ENCODE data around the gene UGCG. TPM values are rescaled to one million over a fixed set of nuclear protein-coding genes. Genes with fewer than 3 reads are reported as not detected.

The UGCG gene
- total RNA-seq, 3 donors from 2014 or later, result 22.4 to 57.1 (median 55.1) TPM

DNA sequence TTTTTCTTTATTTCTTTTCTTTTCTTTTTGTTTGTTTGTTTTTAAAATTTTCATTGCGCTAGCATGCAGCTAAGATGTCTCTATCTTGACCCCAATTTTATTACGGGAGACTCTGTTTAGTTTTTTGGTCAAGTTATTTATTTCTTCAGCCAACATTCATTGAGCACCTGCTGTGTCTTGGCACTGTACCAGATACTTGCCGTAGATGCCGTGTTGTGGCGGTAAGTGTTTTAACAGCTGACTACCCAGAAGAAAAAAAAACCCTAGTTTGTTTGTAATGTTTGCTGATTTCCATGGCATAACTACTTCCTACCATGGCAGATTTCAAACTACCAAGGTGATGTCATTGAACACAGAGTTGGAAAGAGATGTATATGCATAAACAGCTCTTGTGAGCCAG, 65.0 kb downstream of the UGCG start:
- intact Hi-C loops (cut with DNase I; ENCODE audit: low total_unique reads), result no loop called here

GRCh38 chr9:111962021-111962420, 65.4 kb downstream of the UGCG start:
- intact Hi-C loops (cut with DNase I; ENCODE audit: low total_unique reads), result no loop called here

More for the DNA sequence above, 65.0 kb downstream of the UGCG start:
- H3K27ac ChIP-seq, result no peak overlapping the region
- no peak for TF ChIP-seq POLR2A (IDR thresholded peaks at IDR 0.05)
- TF ChIP-seq POLR2AphosphoS5 (IDR thresholded peaks at IDR 0.05), result no peak
- TF ChIP-seq, protein P1, sequence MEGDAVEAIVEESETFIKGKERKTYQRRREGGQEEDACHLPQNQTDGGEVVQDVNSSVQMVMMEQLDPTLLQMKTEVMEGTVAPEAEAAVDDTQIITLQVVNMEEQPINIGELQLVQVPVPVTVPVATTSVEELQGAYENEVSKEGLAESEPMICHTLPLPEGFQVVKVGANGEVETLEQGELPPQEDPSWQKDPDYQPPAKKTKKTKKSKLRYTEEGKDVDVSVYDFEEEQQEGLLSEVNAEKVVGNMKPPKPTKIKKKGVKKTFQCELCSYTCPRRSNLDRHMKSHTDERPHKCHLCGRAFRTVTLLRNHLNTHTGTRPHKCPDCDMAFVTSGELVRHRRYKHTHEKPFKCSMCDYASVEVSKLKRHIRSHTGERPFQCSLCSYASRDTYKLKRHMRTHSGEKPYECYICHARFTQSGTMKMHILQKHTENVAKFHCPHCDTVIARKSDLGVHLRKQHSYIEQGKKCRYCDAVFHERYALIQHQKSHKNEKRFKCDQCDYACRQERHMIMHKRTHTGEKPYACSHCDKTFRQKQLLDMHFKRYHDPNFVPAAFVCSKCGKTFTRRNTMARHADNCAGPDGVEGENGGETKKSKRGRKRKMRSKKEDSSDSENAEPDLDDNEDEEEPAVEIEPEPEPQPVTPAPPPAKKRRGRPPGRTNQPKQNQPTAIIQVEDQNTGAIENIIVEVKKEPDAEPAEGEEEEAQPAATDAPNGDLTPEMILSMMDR (IDR thresholded peaks at IDR 0.05), result no peak
- no peaks in the 10 kb centered on the region for H3K27me3 ChIP-seq
- H3K36me3 ChIP-seq, result no peaks in the 10 kb centered on the region
- no peaks in the 10 kb centered on the region for H3K4me1 ChIP-seq
- no peaks in the 10 kb centered on the region for H3K9me3 ChIP-seq
- no peak overlapping the region for H3K4me3 ChIP-seq
- DNase-seq (ENCODE audit: low spot score in 2 of 2), result no peak

GRCh38 chr9:111963995-111964394, 67.4 kb downstream of the UGCG start:
- no peaks in the 10 kb centered on the region for H3K9me3 ChIP-seq
- H3K4me1 ChIP-seq, result no peaks in the 10 kb centered on the region
- H3K36me3 ChIP-seq, result no peaks in the 10 kb centered on the region
- DNase-seq (ENCODE audit: low spot score in 2 of 2), result no peak
- no peak overlapping the region for H3K27ac ChIP-seq
- no peaks in the 10 kb centered on the region for H3K27me3 ChIP-seq
- no peak overlapping the region for H3K4me3 ChIP-seq
- intact Hi-C loops (cut with DNase I; ENCODE audit: low total_unique reads), result no loop called here
- TF ChIP-seq POLR2AphosphoS5 (IDR thresholded peaks at IDR 0.05) (no peak), POLR2A (IDR thresholded peaks at IDR 0.05) (no peak)
- TF ChIP-seq, protein P1 (IDR thresholded peaks at IDR 0.05), result no peak

More at GRCh38 chr9:111962021-111962420, 65.4 kb downstream of the UGCG start:
- Histone ChIP-seq H3K4me1 (no peaks in the 10 kb centered on the region), H3K27ac (no peak overlapping the region), H3K4me3 (no peak overlapping the region), H3K27me3 (no peaks in the 10 kb centered on the region), H3K36me3 (no peaks in the 10 kb centered on the region), H3K9me3 (no peaks in the 10 kb centered on the region)
- TF ChIP-seq, protein P1 (IDR thresholded peaks at IDR 0.05), result no peak
- TF ChIP-seq POLR2AphosphoS5 (IDR thresholded peaks at IDR 0.05), result no peak
- DNase-seq (ENCODE audit: low spot score in 2 of 2), result no peak

GRCh38 chr9:111965566-111966019, 69.0 kb downstream of the UGCG start:
- no peak overlapping the region for H3K27ac ChIP-seq
- TF ChIP-seq, protein P1 (IDR thresholded peaks at IDR 0.05), result no peak
- TF ChIP-seq POLR2A (IDR thresholded peaks at IDR 0.05) (no peak), POLR2AphosphoS5 (IDR thresholded peaks at IDR 0.05) (no peak)
- no peaks in the 10 kb centered on the region for H3K9me3 ChIP-seq
- no peak overlapping the region for H3K4me3 ChIP-seq
- no peaks in the 10 kb centered on the region for H3K4me1 ChIP-seq
- H3K36me3 ChIP-seq, result no peaks in the 10 kb centered on the region
- no peak for DNase-seq (ENCODE audit: low spot score in 2 of 2)
- H3K27me3 ChIP-seq, result no peaks in the 10 kb centered on the region
- intact Hi-C loops (cut with DNase I; ENCODE audit: low total_unique reads), result no loop called here

GRCh38 chr9:111966124-111966723, 69.6 kb downstream of the UGCG start:
- no peaks in the 10 kb centered on the region for H3K27me3 ChIP-seq

More at GRCh38 chr9:111966124-111966723, 69.6 kb downstream of the UGCG start:
- intact Hi-C loops (cut with DNase I; ENCODE audit: low total_unique reads), result no loop called here
- DNase-seq (ENCODE audit: low spot score in 2 of 2), result no peak
- H3K9me3 ChIP-seq, result no peaks in the 10 kb centered on the region
- H3K4me1 ChIP-seq, result no peaks in the 10 kb centered on the region
- TF ChIP-seq, protein P1 (IDR thresholded peaks at IDR 0.05), result no peak
- no peaks in the 10 kb centered on the region for H3K36me3 ChIP-seq
- H3K4me3 ChIP-seq, result no peak overlapping the region
- H3K27ac ChIP-seq, result no peak overlapping the region

Data from breast epithelium (tissue), 4 donors.